ENCODE results near the gene VCL. TPM values are rescaled to one million over a fixed set of nuclear protein-coding genes. Genes with fewer than 3 reads are reported as not detected.

The VCL gene
- total and polyA plus RNA-seq, 9 of the 15 experiments (the other 6 are each of a cell fraction or from before 2014, with no cell fraction given), result 29.8 to 186 (median 76.4) TPM

- Histone ChIP-seq H3K4me3 (no peak overlapping the region), H3K9me1 (ENCODE audit: control insufficient read depth, insufficient read depth, low read length) (no peaks in the 10 kb centered on the region), H3K79me2 (ENCODE audit: control insufficient read depth, insufficient read depth, low read length) (no peaks in the 10 kb centered on the region), H4K20me1 (replicated peaks; ENCODE audit: control insufficient read depth, insufficient read depth, low read length) (no peaks in the 10 kb centered on the region), H3K9ac (ENCODE audit: insufficient read depth in 1 of 2, low read depth in 2 of 2, low read length in 2 of 2) (no peak overlapping the region; a peak in 1 of 4 replicates), H2AFZ (ENCODE audit: low read depth, low read length) (peak overlapping the region; percentile 76), H3K4me1 (replicated peaks in 1 of 2; ENCODE audit: control insufficient read depth in 2 of 2, insufficient read depth in 2 of 2, low read length in 2 of 2) (peaks cover 13 to 27% of the 10 kb centered on the region in 2 experiments; a peak in 4 of 5 replicates), H3K27ac (ENCODE audit: extremely low read depth, low read depth, low read length) (no peak overlapping the region), H3K27me3 (ENCODE audit: control insufficient read depth in 2 of 2, insufficient read depth in 2 of 2, low read length in 2 of 2) (no peaks in the 10 kb centered on the region), H3K36me3 (ENCODE audit: control insufficient read depth, insufficient read depth, low read length) (no peaks in the 10 kb centered on the region), H3K4me2 (ENCODE audit: insufficient read depth, low read length) (no peak overlapping the region), H3K9me3 (replicated peaks; ENCODE audit: control insufficient read depth, insufficient read depth, low read depth, low read length) (no peaks in the 10 kb centered on the region)
- in situ Hi-C loops (cut with MboI), result no loop called here
- FAIRE-seq (no peak), ATAC-seq (peak; percentile 11; the same call in 2 of the 3 replicates), DNase-seq (ENCODE audit: extremely low read depth in 1 of 4, low spot score in 3 of 4) (no peak)
- WGBS (ENCODE audit: insufficient coverage, low coverage, missing lambda C conversion rate), result 53% methylated on average over 5 of the region's 5 CpGs
- intact Hi-C loops (cut with micrococcal nuclease), result no loop called here
- no peak for TF ChIP-seq MAFF (IDR thresholded peaks at IDR 0.05; ENCODE audit: low read length)
- TF ChIP-seq, protein P1, sequence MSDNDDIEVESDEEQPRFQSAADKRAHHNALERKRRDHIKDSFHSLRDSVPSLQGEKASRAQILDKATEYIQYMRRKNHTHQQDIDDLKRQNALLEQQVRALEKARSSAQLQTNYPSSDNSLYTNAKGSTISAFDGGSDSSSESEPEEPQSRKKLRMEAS (CRISPR knock-in tag; IDR thresholded peaks at IDR 0.05), result 0 out of 2 replicates have a peak, but pooled peaks have one; percentile 20
- TF ChIP-seq ZFP36 (IDR thresholded peaks at IDR 0.05; ENCODE audit: low read depth, low read length, partially characterized antibody), result peak; percentile 43
- TF ChIP-seq ZFX (CRISPR knock-in tag; IDR thresholded peaks at IDR 0.05), result 0 out of 2 replicates have a peak, but pooled peaks have one; percentile 31
- TF ChIP-seq MTA1 (IDR thresholded peaks at IDR 0.05; ENCODE audit: borderline replicate concordance), result no peak
- TF ChIP-seq BCOR (IDR thresholded peaks at IDR 0.05), result peak; percentile 41; the same call in 1 of the 2 replicates
- TF ChIP-seq, protein P2, sequence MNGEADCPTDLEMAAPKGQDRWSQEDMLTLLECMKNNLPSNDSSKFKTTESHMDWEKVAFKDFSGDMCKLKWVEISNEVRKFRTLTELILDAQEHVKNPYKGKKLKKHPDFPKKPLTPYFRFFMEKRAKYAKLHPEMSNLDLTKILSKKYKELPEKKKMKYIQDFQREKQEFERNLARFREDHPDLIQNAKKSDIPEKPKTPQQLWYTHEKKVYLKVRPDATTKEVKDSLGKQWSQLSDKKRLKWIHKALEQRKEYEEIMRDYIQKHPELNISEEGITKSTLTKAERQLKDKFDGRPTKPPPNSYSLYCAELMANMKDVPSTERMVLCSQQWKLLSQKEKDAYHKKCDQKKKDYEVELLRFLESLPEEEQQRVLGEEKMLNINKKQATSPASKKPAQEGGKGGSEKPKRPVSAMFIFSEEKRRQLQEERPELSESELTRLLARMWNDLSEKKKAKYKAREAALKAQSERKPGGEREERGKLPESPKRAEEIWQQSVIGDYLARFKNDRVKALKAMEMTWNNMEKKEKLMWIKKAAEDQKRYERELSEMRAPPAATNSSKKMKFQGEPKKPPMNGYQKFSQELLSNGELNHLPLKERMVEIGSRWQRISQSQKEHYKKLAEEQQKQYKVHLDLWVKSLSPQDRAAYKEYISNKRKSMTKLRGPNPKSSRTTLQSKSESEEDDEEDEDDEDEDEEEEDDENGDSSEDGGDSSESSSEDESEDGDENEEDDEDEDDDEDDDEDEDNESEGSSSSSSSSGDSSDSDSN (IDR thresholded peaks at IDR 0.05; ENCODE audit: borderline replicate concordance in 1 of 2, low read depth in 2 of 2, low read length in 2 of 2), result no peak
- TF ChIP-seq, protein P3, sequence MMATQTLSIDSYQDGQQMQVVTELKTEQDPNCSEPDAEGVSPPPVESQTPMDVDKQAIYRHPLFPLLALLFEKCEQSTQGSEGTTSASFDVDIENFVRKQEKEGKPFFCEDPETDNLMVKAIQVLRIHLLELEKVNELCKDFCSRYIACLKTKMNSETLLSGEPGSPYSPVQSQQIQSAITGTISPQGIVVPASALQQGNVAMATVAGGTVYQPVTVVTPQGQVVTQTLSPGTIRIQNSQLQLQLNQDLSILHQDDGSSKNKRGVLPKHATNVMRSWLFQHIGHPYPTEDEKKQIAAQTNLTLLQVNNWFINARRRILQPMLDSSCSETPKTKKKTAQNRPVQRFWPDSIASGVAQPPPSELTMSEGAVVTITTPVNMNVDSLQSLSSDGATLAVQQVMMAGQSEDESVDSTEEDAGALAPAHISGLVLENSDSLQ (IDR thresholded peaks at IDR 0.05), result 0 out of 2 replicates have a peak, but pooled peaks have one; percentile 14
- no TSS peak for BruUV-seq (replicated peaks)
- POLR2A ChIA-PET, result interaction anchor here (0.8 to 2.6 kb wide), 8 partner anchors 8 to 237 kb away, joined by 3 to 10 read pairs (median 6); partner anchors contain the start of gene VCL
- CTCF ChIA-PET (ENCODE audit: low intra/inter-chr PET ratio), result no interaction called here
Observed at GRCh38 chr10:73967544-73967943, 30.4 kb upstream of the VCL start.

All from K562 (cell line).